Hematopoietic multipotent progenitor cell (in vitro differentiated cells): ENCODE data around the gene ITIH2. TPM values are rescaled to one million over a fixed set of nuclear protein-coding genes. Genes with fewer than 3 reads are reported as not detected.

ENCODE experiments used
- DNase-seq, 3 donors: peaks; one replicate each; pipeline ENCODE4 v3.0.0-alpha.2; 2011 to 2015; ENCODE audit warnings: low read depth in 2 of 3, low spot score in 2 of 3
- total RNA-seq: library from RNA; depleted of rRNA; stranded (reverse); fragments of >200 nt; gene quantifications from one replicate; pipeline ENCODE4 v1.2.3, GENCODE V29; 2012

The ITIH2 gene
- total RNA-seq, 1 donor: not detected

DNA sequence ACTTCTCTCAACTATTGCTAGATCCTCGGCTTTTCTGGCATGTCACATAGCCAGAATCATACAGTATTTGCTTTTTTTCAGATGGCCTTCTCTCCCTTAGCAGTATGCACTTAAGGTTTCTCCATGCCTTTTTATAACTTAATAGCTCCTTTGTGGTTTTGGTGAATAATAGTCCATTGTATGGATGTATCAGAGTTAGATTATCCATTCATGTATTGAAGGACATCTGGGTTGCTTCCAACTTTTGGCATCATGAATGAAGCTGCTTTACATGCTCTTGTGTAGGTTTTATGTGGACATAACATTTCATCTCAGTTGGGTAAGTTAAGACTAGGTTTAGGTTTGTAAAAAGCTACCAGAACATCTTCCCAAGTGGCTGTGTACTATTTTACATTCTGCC lies 89.4 kb downstream of the ITIH2 start:
- no peak for DNase-seq

DNA sequence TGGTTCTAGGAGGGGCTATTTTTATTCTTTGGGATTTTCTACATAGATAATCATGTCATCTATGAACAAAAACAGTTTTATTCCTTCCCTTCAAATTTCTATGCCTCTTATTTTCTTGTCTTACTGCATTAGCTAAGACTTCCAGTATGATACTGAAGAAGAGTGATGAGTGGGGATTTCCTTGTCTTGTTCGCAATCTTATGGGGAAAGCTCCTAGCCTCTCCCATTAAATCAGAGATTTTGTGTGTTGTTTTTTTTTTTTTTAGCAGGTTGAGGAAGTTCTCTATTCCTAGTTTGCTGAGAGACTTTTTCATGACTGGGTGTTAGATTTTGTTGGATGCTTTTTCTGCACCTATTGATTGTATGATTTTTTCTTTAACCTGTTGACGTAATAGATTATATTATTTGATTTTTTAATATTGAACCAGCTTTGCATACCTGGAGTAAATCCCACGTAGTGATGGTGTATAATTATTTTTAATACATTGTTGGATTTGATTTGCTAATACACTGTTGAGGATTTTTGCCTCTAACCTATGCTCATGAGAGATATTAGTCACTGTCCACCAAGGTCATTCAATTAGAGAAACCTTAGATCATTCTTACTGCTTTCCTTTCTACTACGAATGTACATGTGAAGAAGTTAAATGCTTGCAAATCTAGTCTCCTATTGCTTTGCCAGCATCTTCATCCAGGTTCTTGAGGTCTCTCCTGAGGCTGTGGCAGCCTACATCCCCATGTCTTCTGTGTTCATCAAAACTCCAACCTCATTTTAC lies 91.3 kb downstream of the ITIH2 start:
- no peak for DNase-seq

GRCh38 chr10:7795605-7796004 lies 92.5 kb downstream of the ITIH2 start:
- no peak for DNase-seq

DNA sequence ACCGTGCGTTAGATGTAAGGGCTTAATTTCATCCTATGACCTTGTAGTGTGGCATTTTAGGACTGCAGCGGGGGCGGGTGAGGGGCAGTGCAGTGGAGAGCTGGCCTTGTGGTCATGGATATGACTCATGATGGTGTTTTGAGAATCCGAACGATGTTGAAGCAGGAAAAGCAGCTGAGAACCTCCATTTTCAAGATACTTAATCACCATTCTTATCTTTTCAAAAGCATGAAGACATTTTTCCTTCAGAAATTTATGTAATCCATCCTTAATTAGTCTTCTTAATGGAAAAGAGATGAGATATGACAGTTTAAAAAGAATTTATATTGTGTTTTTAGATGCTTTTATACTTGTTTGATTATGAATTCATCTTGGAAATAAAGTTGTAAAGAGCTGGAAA lies 94.5 kb downstream of the ITIH2 start:
- no peak for DNase-seq

Other genes starting within 250 kb of the ITIH2 start
- gene ITIH5, start 36.4 kb upstream of the ITIH2 start, total RNA-seq: under 0.01 TPM
- 2.2 TPM for gene KIN, start 84.7 kb downstream of the ITIH2 start, total RNA-seq
- 126 TPM for gene ATP5F1C, start 84.9 kb downstream of the ITIH2 start, total RNA-seq
- gene TAF3, start 115.2 kb downstream of the ITIH2 start, total RNA-seq: 3.0 TPM